Inflammatory macrophage treated with lipopolysaccharide for 1 hour (primary cell): ENCODE measurements around the gene POU2F3.
A peak's percentile ranks its signal among the peaks of the same experiment; 100 is the strongest.

Experiments
- DNase-seq, 2 donors: peaks; one replicate each; pipeline ENCODE4 v3.0.0-alpha.2; 2020 to 2022

POU2F3 gene

DNA sequence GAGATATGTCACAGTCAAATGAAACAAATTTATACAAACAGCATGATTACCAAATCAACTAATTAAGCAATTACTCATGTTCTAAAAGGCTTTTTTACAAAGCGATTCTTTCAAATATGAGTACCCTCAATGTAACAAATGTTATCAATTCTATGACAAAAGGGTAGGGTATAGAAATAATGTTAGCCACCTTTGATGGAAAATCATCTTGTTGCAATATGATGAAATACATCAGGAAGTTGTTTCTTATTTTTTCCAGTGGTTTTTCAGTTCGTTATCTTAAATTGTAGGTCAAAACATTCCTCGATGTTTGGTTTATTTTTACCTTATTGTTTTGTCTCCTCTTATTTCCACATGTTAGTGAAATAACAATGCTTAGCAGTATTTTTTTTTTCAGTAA is 102.7 kb downstream of the POU2F3 start:
- no peak for DNase-seq

DNA sequence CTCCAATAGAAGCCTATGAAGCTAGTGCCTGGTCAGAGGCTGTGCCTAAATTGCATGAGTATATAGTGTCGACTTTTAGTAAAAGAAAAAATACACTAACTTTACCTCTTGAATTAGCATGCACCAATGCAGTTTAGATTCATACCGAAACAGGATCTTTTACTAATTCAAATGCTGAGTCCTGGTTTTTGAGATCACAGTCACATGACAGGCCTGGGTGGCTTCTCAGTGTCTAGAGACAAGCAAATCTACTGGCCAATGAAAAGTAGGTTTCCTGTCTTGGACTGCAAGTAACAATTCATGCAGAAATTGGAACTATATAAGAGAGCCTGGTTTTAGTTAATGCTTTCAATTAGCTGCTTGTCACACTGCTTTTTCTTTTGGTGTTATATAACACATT is 103.5 kb downstream of the POU2F3 start:
- DNase-seq = no peak

DNA sequence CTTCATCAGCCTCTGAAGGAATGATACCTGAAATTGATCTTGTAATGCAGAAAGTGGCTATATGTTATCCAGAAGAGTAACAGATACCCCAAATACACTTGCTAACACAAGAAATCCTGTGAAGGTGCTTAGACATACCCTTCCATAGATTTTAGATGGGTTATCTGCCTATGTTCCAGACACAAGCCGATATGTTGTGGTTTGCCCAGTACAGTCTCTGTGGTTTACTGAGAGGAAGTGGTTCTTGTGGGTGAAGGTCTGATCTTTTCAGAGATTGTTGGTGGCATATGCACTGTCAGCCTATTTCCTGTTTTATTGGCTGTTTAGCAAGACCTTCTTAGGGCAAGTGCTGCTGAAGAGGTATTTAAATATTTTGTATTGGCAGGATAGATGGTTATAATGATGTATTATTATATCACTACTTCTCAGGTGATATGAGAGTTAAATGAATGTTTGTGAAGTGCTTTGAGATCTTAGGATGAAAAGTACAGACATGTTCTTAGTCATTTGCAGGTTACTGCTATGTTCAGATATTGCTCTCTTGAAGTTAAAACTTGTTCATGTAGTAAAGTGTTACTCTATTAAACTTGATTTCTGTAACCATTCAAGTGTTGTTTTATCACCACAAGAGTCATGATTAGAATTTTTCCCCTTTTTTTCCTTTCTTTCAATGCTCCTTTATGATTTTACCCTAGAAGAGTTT is 104.5 kb downstream of the POU2F3 start:
- peak; percentile 54 to 67 for DNase-seq

DNA sequence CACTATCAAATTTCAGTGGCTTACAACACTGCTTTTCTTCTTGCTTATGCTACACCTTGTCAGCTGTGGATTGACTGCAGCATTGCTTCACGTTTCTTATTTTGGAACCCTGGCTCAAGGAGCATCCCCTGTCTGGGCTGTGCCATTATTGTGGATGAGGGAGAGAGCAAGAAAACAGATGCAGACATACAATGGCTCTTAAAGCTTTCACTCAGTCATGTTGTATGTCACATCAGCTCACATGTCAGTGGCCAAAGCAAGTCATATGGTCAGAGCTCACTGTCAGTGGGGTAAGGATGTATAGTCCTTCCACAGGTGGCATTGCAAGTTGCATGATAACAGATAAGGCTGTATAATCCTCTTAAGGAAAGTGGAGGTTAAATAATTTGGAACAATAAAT is 106.3 kb downstream of the POU2F3 start:
- no peak for DNase-seq

- DNase-seq = no peak
Measured at GRCh38 chr11:120350637-120351036, 110.7 kb downstream of the POU2F3 start.

DNA sequence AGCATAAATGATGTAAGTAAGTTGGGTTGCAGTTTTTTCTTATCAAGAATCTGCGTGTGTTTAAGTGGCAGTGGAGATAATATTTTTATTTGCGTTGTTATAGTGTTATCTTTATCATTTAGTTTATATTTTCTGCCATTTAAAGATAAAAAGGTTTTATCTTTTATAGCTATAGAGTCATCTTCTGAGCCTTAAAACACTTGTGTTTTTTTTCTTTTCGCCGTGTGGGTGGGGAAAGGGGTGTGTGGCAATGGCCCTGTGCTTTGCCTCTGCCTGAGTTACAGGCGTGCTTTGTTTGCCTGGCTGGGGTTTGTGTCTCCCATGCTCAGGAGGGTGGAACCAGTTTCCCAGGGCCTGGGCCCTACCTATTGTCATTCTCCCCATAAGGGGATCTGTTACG is 112.5 kb downstream of the POU2F3 start:
- DNase-seq = no peak

- DNase-seq = no peak
Measured at GRCh38 chr11:120354068-120354467, 114.1 kb downstream of the POU2F3 start.

DNA sequence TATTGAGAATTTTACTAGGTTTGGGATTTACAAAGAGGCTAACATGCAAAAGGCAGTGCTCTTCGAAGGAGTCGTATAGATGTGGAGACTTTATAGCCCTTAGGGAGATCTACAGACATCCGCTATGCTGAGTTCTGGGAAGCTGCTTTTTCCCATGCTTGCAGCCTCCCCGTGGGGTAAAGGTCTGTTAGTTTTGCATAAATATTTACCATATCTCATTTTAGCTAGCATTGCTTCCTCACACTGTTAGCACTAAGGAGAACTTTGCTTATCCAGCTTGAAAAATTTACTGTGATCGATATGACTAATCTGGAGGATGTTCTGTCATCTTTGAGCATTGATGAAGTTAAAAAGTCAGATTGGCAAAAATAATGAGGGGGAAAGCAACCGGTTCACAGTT is 114.8 kb downstream of the POU2F3 start:
- no peak for DNase-seq

DNA sequence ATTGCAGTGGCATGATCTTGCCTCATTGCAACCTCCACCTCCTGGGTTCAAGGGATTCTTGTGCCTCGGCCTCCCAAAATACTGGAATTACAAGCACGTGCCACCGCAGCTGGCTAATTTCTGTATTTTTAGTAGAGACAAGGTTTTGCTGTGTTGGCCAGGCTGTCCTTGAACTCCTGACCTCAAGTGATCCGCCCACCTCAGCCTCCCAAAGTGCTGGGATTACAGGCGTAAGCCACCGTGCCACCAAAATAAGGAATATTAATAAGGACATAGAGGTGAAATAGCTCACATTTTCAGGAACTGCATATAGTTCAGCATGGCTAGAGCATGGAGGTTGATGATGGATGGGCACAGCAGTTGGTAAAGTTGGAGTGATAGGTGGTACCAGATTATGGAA is 117.7 kb downstream of the POU2F3 start:
- no peak for DNase-seq

DNA sequence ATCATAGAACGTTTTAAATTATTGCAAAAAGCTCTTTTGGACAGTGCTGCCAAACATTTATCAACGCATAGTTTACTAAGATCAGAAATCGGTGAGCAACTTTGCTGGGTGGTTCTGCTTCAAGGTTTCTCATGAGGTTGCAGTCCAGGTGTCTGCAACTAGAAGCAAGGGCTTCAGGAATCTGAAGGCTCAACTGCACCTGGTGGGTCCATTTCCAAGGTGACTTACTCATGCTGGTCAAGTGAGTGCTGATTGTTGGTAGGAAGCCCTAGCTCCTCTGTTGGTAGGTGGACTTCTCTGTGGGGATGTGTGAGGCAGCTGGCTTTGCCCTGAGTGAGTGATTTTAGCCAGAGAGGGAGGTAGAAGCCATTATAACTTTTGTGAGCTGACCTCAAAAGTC is 118.8 kb downstream of the POU2F3 start:
- DNase-seq = no peak

- no peak for DNase-seq
Measured at GRCh38 chr11:120363436-120363835, 123.5 kb downstream of the POU2F3 start.

GRCh38 chr11:120365512-120365911 is 125.6 kb downstream of the POU2F3 start:
- DNase-seq = no peak
